ENCODE data around the gene LYL1. TPM values are rescaled to one million over a fixed set of nuclear protein-coding genes. Genes with fewer than 3 reads are reported as not detected.
"Not testable (repeated sequence)": the region's sequence is repeated elsewhere in the genome, so short reads cannot be mapped to it uniquely, and the experiment has no call there.

Gene LYL1
- 10 to 100 TPM in 3 of 4 donors, 1 to 10 TPM in 1; 5.5 to 29.9 (median 20.5) TPM for total RNA-seq

DNA sequence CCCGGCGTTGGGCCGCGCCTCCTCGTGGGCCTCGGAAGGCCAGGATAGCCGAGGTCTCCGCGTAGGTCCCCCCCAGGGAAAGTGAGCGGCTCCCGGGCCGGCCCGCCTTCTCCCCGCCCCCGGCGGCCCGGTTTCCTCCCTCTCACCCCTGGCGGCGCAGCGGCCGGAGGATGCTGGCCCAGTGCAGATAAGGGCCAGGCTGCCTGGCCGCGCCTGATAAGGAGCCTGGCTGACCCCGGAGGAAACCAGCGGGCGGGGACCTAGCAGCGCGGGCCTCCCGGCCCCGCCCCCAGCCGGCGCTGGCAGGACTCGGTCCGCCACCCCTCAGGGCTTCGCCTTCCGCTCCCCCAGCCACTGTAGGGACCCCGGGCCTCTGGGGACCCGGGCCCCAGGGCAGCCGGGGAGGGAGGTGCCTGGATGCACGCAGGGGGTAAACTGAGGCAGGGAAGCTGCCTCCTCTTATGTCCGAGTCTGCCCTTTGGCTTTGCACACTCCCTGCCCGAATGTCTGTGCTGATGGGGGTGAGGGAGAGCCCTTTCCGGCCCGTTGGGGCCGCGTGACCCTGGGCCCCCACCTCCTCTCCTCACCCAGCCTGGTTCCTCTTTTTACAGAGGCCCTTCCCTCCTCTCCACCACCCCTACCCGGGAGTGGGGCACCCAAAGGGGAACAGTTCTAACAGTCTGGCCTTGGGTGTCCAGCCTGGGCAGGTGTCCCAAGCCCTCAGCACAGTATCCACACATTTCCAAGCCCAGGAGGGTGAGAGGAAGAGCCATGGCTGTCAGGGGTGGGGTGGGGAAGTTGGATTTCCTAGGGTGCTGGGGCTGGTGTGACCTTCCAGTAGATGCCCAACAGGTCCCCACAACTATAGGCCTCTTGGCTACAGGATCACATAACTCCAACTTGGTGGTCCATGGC, at the start of gene LYL1:
LYL1 (minus strand) TSS at position 193 of the 915 bp plus-strand sequence. CDS start 1,687 bp downstream, outside the sequence.
- ATAC-seq (ENCODE audit: low FRiP score) (peak; percentile 49), DNase-seq (ENCODE audit: low spot score) (no peak)
- TF ChIP-seq, protein P1, sequence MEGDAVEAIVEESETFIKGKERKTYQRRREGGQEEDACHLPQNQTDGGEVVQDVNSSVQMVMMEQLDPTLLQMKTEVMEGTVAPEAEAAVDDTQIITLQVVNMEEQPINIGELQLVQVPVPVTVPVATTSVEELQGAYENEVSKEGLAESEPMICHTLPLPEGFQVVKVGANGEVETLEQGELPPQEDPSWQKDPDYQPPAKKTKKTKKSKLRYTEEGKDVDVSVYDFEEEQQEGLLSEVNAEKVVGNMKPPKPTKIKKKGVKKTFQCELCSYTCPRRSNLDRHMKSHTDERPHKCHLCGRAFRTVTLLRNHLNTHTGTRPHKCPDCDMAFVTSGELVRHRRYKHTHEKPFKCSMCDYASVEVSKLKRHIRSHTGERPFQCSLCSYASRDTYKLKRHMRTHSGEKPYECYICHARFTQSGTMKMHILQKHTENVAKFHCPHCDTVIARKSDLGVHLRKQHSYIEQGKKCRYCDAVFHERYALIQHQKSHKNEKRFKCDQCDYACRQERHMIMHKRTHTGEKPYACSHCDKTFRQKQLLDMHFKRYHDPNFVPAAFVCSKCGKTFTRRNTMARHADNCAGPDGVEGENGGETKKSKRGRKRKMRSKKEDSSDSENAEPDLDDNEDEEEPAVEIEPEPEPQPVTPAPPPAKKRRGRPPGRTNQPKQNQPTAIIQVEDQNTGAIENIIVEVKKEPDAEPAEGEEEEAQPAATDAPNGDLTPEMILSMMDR (IDR thresholded peaks at IDR 0.05) = no peak

DNA sequence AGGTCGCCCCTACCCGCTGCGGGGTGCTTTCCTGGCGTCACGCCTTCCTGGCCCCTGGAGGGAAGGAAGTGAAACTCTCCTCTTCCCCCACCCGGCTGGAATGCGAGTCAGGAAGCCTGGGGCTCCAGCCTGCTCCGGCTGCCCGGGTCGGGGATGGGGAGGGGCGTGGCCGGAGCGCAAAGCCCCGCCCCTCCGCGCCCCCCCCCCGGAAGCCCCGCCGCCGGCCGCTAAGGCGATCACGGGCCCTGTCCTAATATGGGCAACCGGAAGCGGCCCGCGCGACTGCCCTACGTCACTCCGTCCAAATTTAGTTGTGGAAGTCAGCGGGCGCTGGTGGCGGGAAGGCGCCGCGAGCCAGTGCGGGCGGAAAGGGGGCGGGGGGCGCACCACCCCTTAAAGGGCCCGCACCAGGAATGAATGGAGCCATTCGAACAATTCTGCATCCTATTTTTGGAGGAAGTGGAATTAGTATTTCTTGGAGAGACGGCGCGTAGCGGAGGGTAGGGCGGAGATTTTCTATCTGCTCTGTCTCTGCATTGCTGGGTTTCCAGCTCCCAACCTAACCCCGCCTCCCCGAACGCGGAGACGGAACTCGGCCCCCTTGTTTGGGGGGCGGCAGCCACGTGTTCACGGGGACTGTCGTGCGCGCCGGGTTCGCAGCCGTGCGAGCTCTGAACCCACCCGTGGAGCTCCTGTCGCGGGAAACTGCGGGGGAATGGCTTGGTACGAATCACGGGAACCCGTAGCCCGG, 49.1 kb upstream of the LYL1 start:
- TF ChIP-seq, protein P1 (IDR thresholded peaks at IDR 0.05) = no peak
- DNase-seq (ENCODE audit: low spot score) (peak; percentile 87), ATAC-seq (ENCODE audit: low FRiP score) (peak; percentile 46)

DNA sequence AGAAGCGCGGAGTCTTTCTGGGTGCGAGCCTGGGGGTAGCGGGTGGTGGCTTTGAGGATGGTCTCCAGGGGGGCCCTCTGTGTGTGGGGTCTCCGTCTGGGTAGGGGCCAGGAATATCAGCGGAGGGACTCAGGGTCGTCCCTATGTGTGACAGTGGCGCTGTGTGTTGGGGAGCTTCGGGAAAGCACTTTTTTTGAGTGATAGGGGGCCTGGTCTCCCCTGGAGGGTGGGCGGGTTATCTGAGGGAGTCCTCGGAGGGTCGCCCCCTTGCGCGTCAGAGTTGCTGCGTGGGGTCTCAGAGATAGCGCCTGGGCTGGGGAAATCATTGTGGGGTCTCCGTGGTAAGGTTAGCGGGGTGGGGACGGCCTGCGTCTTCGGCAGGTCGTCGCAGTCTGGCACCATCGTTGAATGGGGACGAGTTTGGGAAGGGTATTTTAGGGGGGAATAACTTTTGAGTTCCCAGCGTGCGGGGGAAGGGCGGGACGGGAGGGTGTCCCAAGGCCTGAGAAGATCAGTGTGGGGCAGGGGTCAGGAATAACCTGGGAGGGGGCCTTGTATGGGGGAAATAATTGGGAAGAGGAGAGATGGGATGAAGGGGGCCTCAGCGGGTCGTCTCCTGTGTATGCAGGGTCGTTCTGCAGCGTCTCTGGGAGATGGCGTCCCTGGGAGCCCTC, 48.4 kb upstream of the LYL1 start:
- DNase-seq (ENCODE audit: low spot score) (no peak), ATAC-seq (ENCODE audit: low FRiP score) (no peak)
- TF ChIP-seq, protein P1 (IDR thresholded peaks at IDR 0.05) = no peak

DNA sequence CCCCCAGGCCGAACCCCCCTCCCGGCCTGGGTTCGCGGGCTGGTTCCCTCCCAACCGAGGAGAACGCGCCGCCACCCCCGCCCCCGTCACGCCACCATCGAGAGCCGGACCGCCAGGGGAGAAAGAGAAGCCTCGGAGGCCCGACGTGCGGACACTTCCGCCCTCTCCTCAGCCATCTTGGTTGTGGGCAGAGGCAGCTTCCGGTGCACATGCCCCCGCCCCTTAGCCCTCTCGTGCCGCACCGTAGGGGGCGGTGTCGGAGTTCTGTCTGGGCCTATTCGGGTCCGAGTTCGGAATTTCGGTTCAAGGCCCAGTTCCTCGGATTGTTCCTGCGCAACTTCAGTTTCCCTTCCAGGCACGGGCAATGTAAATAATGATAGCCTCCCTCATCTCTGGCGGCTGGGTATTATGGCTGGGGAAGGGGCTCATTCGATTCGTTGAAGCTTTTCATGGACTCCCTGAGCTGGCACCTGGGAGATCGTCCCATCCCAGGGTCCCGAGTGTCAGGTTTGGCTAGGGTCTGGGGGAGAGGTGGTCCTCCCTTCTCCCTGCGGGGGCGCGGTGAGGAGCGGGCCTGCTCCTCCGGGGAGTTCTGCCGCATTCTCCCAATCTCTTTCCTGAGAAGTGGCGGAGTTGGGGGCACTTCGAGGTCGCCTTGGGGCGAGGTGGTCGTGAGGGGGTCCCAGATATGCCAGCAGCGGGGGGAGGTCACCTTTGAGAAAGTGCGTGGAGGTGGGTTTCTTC, 47.7 kb upstream of the LYL1 start, which contains the start of the genes IER2 and STX10:
IER2 (plus strand) TSS at position 225 of the 744 bp plus-strand sequence. CDS start 2,776 bp downstream, outside the sequence.
STX10 (minus strand) TSS at position 189 of the 744 bp plus-strand sequence. CDS start 202 bp downstream, outside the sequence.
- ATAC-seq (ENCODE audit: low FRiP score) (peak; percentile 64), DNase-seq (ENCODE audit: low spot score) (peak; percentile 74)
- TF ChIP-seq, protein P1 (IDR thresholded peaks at IDR 0.05) = no peak

DNA sequence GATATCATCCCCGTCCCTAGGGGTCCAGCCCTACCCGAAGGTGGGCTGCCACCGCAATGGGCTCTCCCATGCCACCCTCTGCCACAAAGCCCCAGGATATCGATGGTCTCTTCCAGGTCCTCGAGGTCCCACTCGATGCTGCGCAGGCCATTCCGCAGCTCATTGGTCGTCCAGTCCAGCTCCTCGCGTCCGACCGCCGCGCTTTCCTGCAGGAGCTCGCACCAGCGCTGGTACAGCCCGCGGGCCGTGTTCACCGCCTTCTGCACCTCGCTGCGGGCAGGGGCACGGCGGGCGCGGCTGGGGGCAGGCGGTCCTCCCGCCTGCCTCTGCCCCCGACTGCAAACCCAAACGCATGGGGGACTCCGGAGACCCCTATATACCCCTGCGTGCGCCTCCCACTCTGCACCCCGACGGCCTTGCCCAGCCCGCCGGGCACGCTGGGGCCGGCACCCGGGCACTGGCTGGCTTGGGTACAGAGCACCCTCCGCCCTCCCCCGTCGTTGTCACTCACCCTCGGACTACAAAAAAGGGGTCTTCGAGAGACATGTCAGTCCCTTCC, 47.0 kb upstream of the LYL1 start:
- DNase-seq (ENCODE audit: low spot score) (no peak), ATAC-seq (ENCODE audit: low FRiP score) (peak; percentile 4)
- TF ChIP-seq, protein P1 (IDR thresholded peaks at IDR 0.05) = no peak

DNA sequence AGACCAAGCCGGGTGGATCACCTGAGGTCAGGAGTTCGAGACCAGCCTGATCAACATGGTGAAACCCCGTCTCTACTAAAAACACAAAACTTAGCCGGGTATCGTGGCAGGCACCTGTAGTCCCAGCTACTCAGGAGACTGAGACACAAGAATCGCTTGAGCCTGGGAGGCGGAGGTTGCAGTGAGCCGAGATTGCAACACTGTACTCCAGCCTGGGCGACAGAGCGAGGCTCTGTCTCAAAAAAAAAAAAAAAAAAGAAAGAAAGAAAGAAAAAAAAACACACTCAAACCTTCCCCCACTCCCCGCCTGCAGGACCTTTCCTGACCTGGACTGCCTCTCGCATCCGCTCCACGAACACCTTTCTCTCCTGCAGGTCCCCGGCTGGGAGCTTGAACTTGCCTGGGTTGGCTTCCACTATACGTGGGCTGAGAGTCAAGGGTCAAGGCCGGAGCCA, 46.5 kb upstream of the LYL1 start:
- not testable (repeated sequence) for ATAC-seq (ENCODE audit: low FRiP score)

More for the DNA sequence above, 46.5 kb upstream of the LYL1 start:
- DNase-seq (ENCODE audit: low spot score) = not testable (repeated sequence)

Data from omental fat pad (tissue), 4 donors.